HCT116 (cell line): ENCODE data around the gene DNAJC4. TPM values are rescaled to one million over a fixed set of nuclear protein-coding genes. Genes with fewer than 3 reads are reported as not detected.

ENCODE experiments used
- ATAC-seq: fragments of 200-7000 bp; cut with Tn5 transposase; 2 replicates; pipeline ENCODE4 v1.9.1; 2020; ENCODE audit warnings: mild to moderate bottlenecking, moderate library complexity
- BruUV-seq: library from RNA; stranded (reverse); fragments of 400-500 nt; replicated peaks from 2 replicates; lab custom pipeline; 2021; lab: Mats Ljungman, UMichigan
- CTCF ChIA-PET: fragments of 300-600 bp; sonication (Branson Sonifier 250); formaldehyde crosslinking; loops from one replicate; lab custom pipeline; 2021; ENCODE audit warnings: antibody characterized with exemption; lab: Charles Lee
- POLR2A ChIA-PET: fragments of 300-600, 350-600 bp; sonication (Branson Sonifier 250); formaldehyde crosslinking; loops from one replicate; lab custom pipeline; 2021; ENCODE audit warnings: antibody characterized with exemption; lab: Charles Lee
- RAD21 ChIA-PET, 2 experiments: fragments of 300-600 bp; sonication (Branson Sonifier 250); formaldehyde crosslinking; loops; one replicate each; lab custom pipeline; 2023; ENCODE audit warnings: low total read pairs in 2 of 2; ENCODE audit not compliant: uncharacterized antibody in 2 of 2, unreplicated experiment in 2 of 2, low non-redundant PET in 1 of 2; lab: Charles Lee
- DNase-seq: peaks from one replicate; pipeline ENCODE4 v3.0.0-alpha.2; 2010; ENCODE audit warnings: low read depth, low spot score
- H2AFZ ChIP-seq: fragments of 200-600 bp; shearing (Covaris generic), sonication (generic); 2 replicates; pipeline ENCODE4 v1.6.1; 2017; ENCODE audit warnings: low read depth, mixed run types, mixed read lengths, antibody characterized with exemption, low read length; ENCODE audit not compliant: poor library complexity, severe bottlenecking
- H3K27ac ChIP-seq: 2 replicates; pipeline ENCODE4 v1.5.1; 2012; ENCODE audit warnings: low read depth, low read length
- H3K27me3 ChIP-seq: fragments of 200-600 bp; sonication (generic); 2 replicates; pipeline ENCODE4 v1.6.1; 2016; ENCODE audit warnings: mixed run types, low read length, mixed read lengths; ENCODE audit not compliant: insufficient read depth
- H3K36me3 ChIP-seq, 2 experiments: fragments of 200-500 bp in 1 of 2; fragments of 200-600 bp in 1 of 2; sonication (Bioruptor generic) in 1 of 2; sonication (generic) in 1 of 2; 2 replicates each; pipeline versions ENCODE4 v1.5.1 to v1.6.1; 2014 to 2016; ENCODE audit warnings: low read length in 2 of 2, inconsistent platforms in 1 of 2, mixed read lengths in 1 of 2, mixed run types in 1 of 2; ENCODE audit not compliant: insufficient read depth in 2 of 2, control insufficient read depth in 1 of 2
- H3K4me1 ChIP-seq, 2 experiments: fragments of 200-600 bp in 1 of 2; sonication (generic) in 1 of 2; 2 replicates each; pipeline versions ENCODE4 v1.5.1 to v1.6.1; 2012 to 2017; ENCODE audit warnings: low read length in 2 of 2, inconsistent platforms in 1 of 2, mild to moderate bottlenecking in 1 of 2, mixed read lengths in 1 of 2, mixed run types in 1 of 2, moderate library complexity in 1 of 2; ENCODE audit not compliant: insufficient read depth in 2 of 2, control insufficient read depth in 1 of 2
- H3K4me2 ChIP-seq: fragments of 200-600 bp; sonication (generic); 2 replicates; pipeline ENCODE4 v1.6.1; 2017; ENCODE audit warnings: mixed run types, low read length, mixed read lengths
- H3K4me3 ChIP-seq, 2 experiments: fragments of 200-600 bp in 1 of 2; sonication (generic) in 1 of 2; replicated peaks in 1 of 2; 2 replicates each; pipeline ENCODE4 v1.5.1; 2011 to 2016; ENCODE audit warnings: low read length in 2 of 2, control low read depth in 1 of 2, low read depth in 1 of 2, mild to moderate bottlenecking in 1 of 2, mixed read lengths in 1 of 2, mixed run types in 1 of 2
- H3K79me2 ChIP-seq: fragments of 200-600 bp; sonication (generic); 2 replicates; pipeline ENCODE4 v1.6.1; 2017; ENCODE audit warnings: mild to moderate bottlenecking, mixed run types, low read length, moderate library complexity, mixed read lengths; ENCODE audit not compliant: insufficient read depth
- H3K9ac ChIP-seq: fragments of 200-600 bp; sonication (generic); 2 replicates; pipeline ENCODE4 v1.6.1; 2016; ENCODE audit warnings: low read length, mixed read lengths
- H3K9me2 ChIP-seq: fragments of 200-600 bp; sonication (generic), shearing (Covaris generic); 2 replicates; pipeline ENCODE4 v1.6.1; 2017; ENCODE audit warnings: mixed run types, mild to moderate bottlenecking, moderate library complexity; ENCODE audit not compliant: insufficient read depth
- H3K9me3 ChIP-seq, 2 experiments: fragments of 200-500 bp in 1 of 2; fragments of 200-600 bp in 1 of 2; sonication (Bioruptor generic) in 1 of 2; sonication (generic) in 1 of 2; 2 replicates each; pipeline ENCODE4 v1.6.1; 2014 to 2017; ENCODE audit warnings: low read length in 2 of 2, mixed read lengths in 2 of 2, inconsistent platforms in 1 of 2, low read depth in 1 of 2, mild to moderate bottlenecking in 1 of 2, mixed run types in 1 of 2, moderate library complexity in 1 of 2; ENCODE audit not compliant: control insufficient read depth in 1 of 2, insufficient read depth in 1 of 2
- H4K20me1 ChIP-seq: fragments of 200-600 bp; sonication (generic), shearing (Covaris generic); 2 replicates; pipeline ENCODE4 v1.6.1; 2017; ENCODE audit warnings: mixed run types, mild to moderate bottlenecking, moderate library complexity; ENCODE audit not compliant: insufficient read depth
- ATF3 ChIP-seq: IDR thresholded peaks from 2 replicates; pipeline ENCODE4 v1.6.1; 2012
- CTCF ChIP-seq, 3 experiments: fragments of 200-600 bp in 1 of 3; sonication (generic) in 1 of 3; IDR thresholded peaks in 2 of 3; conservative IDR thresholded peaks in 1 of 3; 2 replicates each; pipeline ENCODE4 v1.5.1; 2012 to 2017; ENCODE audit warnings: low read depth in 2 of 3, low read length in 2 of 3, antibody characterized with exemption in 1 of 3, borderline replicate concordance in 1 of 3, control low read depth in 1 of 3, mild to moderate bottlenecking in 1 of 3, mixed read lengths in 1 of 3, mixed run types in 1 of 3, moderate library complexity in 1 of 3; ENCODE audit not compliant: insufficient read depth in 1 of 3
- EGR1 ChIP-seq: IDR thresholded peaks from 2 replicates; pipeline ENCODE4 v1.6.1; 2012; ENCODE audit warnings: low read depth
- ELF1 ChIP-seq: IDR thresholded peaks from 2 replicates; pipeline ENCODE4 v1.6.1; 2012; ENCODE audit warnings: low read depth, borderline replicate concordance
- EZH2phosphoT487 ChIP-seq: fragments of 200-600 bp; IDR thresholded peaks from 2 replicates; pipeline ENCODE4 v1.6.1; 2018; ENCODE audit warnings: antibody characterized with exemption, borderline replicate concordance
- FOSL1 ChIP-seq: IDR thresholded peaks from 2 replicates; pipeline ENCODE4 v1.6.1; 2012; ENCODE audit warnings: low read depth
- JUND ChIP-seq: IDR thresholded peaks from 2 replicates; pipeline ENCODE4 v1.6.1; 2012
- MAX ChIP-seq: IDR thresholded peaks from 2 replicates; pipeline ENCODE4 v1.6.1; 2012
- SIN3A ChIP-seq: IDR thresholded peaks from 2 replicates; pipeline ENCODE4 v1.6.1; 2012; ENCODE audit warnings: low read depth
- SRF ChIP-seq: IDR thresholded peaks from 2 replicates; pipeline ENCODE4 v1.6.1; 2012; ENCODE audit warnings: low read depth
- ZFX ChIP-seq: fragments of 450-650 bp; IDR thresholded peaks from 2 replicates; pipeline ENCODE4 v1.6.1; 2017
- intact Hi-C: fragments of 100-400 bp; cut with micrococcal nuclease; formaldehyde crosslinking; loops from 2 replicates; pipeline ENCODE4 v1.10.0; 2022
- total RNA-seq: library from RNA; stranded (reverse); gene quantifications from one replicate; pipeline ENCODE4 v1.2.1, GENCODE V29; 2021; ENCODE audit not compliant: unreplicated experiment

The DNAJC4 gene
- total RNA-seq, 1 experiment from 2014 or later: 25.8 TPM

GRCh38 chr11:64226507-64227051 lies 3.8 kb upstream of the DNAJC4 start:
- ATAC-seq: peak; percentile 45
- CTCF ChIA-PET: interaction anchor here (1.0 to 2.0 kb wide), 5 partner anchors 22 to 105 kb away, joined by 3 to 8 read pairs (median 3); partner anchors contain the start of gene PLCB3

GRCh38 chr11:64227405-64227956 lies 2.9 kb upstream of the DNAJC4 start:
- ChIA-PET CTCF (interaction anchor here (1.3 to 2.0 kb wide), 2 partner anchors 24 to 73 kb away, joined by 3 to 8 read pairs; partner anchors contain the start of gene PLCB3), RAD21 (interaction anchor here in 1 of 2 experiments (0.5 kb wide), 1 partner anchor 39 kb away, joined by 3 read pairs; no protein-coding TSS in a partner anchor), POLR2A (interaction anchor here (0.9 to 1.3 kb wide), 3 partner anchors 23 to 90 kb away, joined by 3 to 4 read pairs (median 3); partner anchors contain the start of gene PRDX5)
- Histone ChIP-seq H4K20me1 (no peaks in the 10 kb centered on the region), H3K4me2 (peak overlapping the region; percentile 100), H3K9me3 (no peaks in the 10 kb centered on the region), H3K9ac (peak overlapping the region; percentile 96), H2AFZ (no peak overlapping the region), H3K4me1 (peaks cover 24 to 53% of the 10 kb centered on the region in 2 experiments), H3K79me2 (peaks cover 19% of the 10 kb centered on the region; the same call in 1 of the 2 replicates), H3K36me3 (peaks cover 0 to 4% of the 10 kb centered on the region in 2 experiments; a peak in 1 of 4 replicates), H3K4me3 (peak overlapping the region; percentile 82 to 90), H3K27ac (peak overlapping the region; percentile 95), H3K9me2 (no peaks in the 10 kb centered on the region), H3K27me3 (no peaks in the 10 kb centered on the region)
- ATAC-seq (no peak), DNase-seq (no peak)
- intact Hi-C loops: no loop called here
- no TSS peak for BruUV-seq
- TF ChIP-seq MAX: no peak
- TF ChIP-seq EZH2phosphoT487: no peak
- no peak for TF ChIP-seq JUND
- no peak for TF ChIP-seq SIN3A
- no peak for TF ChIP-seq SRF
- no peak for TF ChIP-seq CTCF (IDR thresholded peaks at IDR 0.05 in 2 of 3, conservative IDR thresholded peaks at IDR 0.05 in 1 of 3; ENCODE audit: borderline replicate concordance in 1 of 3, insufficient read depth in 1 of 3, low read depth in 2 of 3, low read length in 2 of 3)
- no peak for TF ChIP-seq FOSL1
- no peak for TF ChIP-seq ATF3
- no peak for TF ChIP-seq EGR1

More at GRCh38 chr11:64226507-64227051, 3.8 kb upstream of the DNAJC4 start:
- intact Hi-C loops: no loop called here
- H3K4me1 ChIP-seq: peaks cover 20 to 44% of the 10 kb centered on the region in 2 experiments
- H3K9me2 ChIP-seq: no peaks in the 10 kb centered on the region
- DNase-seq: no peak
- H2AFZ ChIP-seq: no peak overlapping the region
- no peaks in the 10 kb centered on the region for H4K20me1 ChIP-seq
- peak overlapping the region; percentile 96 for H3K9ac ChIP-seq
- H3K79me2 ChIP-seq: peaks cover 19% of the 10 kb centered on the region; the same call in 1 of the 2 replicates
- H3K4me3 ChIP-seq: peak overlapping the region; percentile 82 to 90
- TSS peak; percentile 76 for BruUV-seq
- no peaks in the 10 kb centered on the region for H3K27me3 ChIP-seq
- TF ChIP-seq ELF1 (no peak), ZFX (peak; percentile 60), MAX (no peak)
- TF ChIP-seq, all 23 proteins: peak for 1
- H3K36me3 ChIP-seq: peaks cover 0 to 4% of the 10 kb centered on the region in 2 experiments; a peak in 1 of 4 replicates
- H3K4me2 ChIP-seq: peak overlapping the region; percentile 100
- ChIA-PET POLR2A (interaction anchor here (0.9 to 1.5 kb wide), 5 partner anchors 15 to 91 kb away, joined by 3 to 6 read pairs (median 4); partner anchors contain the start of genes FKBP2 and PRDX5), RAD21 (interaction anchor here in 1 of 2 experiments (0.9 to 1.0 kb wide), 2 partner anchors 41 to 43 kb away, joined by 3 read pairs; partner anchors contain the start of gene STIP1)
- H3K27ac ChIP-seq: peak overlapping the region; percentile 95
- no peaks in the 10 kb centered on the region for H3K9me3 ChIP-seq
